Keratinocyte (primary cell): ENCODE results near the gene MYL4. TPM values are rescaled to one million over a fixed set of nuclear protein-coding genes. Genes with fewer than 3 reads are reported as not detected.

Source experiments
- DNase-seq: peaks from one replicate; pipeline ENCODE4 v3.0.0-alpha.2; 2011; ENCODE audit warnings: low read depth, missing footprints, low spot score
- FAIRE-seq: peaks from 2 replicates; lab custom pipeline; 2011; peaks lifted over from hg19 to GRCh38; lab: Jason Lieb, UNC
- H2AFZ ChIP-seq: 2 replicates; pipeline ENCODE4 v1.6.0; 2012; ENCODE audit warnings: low read length, control low read depth, inconsistent platforms; ENCODE audit not compliant: control insufficient read depth
- H3K27ac ChIP-seq: 2 replicates; pipeline ENCODE4 v1.5.1; 2011; ENCODE audit warnings: low read length; ENCODE audit not compliant: control insufficient read depth, insufficient read depth
- H3K27me3 ChIP-seq: 3 replicates; pipeline ENCODE4 v1.6.0; 2011; ENCODE audit warnings: low read length; ENCODE audit not compliant: control insufficient read depth, insufficient read depth; ENCODE audit errors: extremely low read depth
- H3K36me3 ChIP-seq, 2 experiments: 2 replicates in 1 of 2; 3 replicates in 1 of 2; pipeline ENCODE4 v1.5.1; 2011; ENCODE audit warnings: low read length in 2 of 2, mild to moderate bottlenecking in 1 of 2; ENCODE audit not compliant: control insufficient read depth in 2 of 2, insufficient read depth in 2 of 2; ENCODE audit errors: extremely low read depth in 1 of 2
- H3K4me1 ChIP-seq: 3 replicates; pipeline ENCODE4 v1.5.1; 2011; ENCODE audit warnings: low read length; ENCODE audit not compliant: control insufficient read depth, insufficient read depth; ENCODE audit errors: extremely low read depth
- H3K4me2 ChIP-seq: 3 replicates; pipeline ENCODE4 v1.6.0; 2011; ENCODE audit warnings: low read depth, low read length; ENCODE audit not compliant: control insufficient read depth, insufficient read depth; ENCODE audit errors: extremely low read depth
- H3K4me3 ChIP-seq, 3 experiments: fragments of 200-600 bp in 1 of 3; sonication (generic) in 1 of 3; 2 replicates in 2 of 3; 3 replicates in 1 of 3; pipeline ENCODE4 v1.5.1; 2011 to 2016; ENCODE audit warnings: low read length in 3 of 3, mild to moderate bottlenecking in 3 of 3, control low read depth in 2 of 3, inconsistent platforms in 1 of 3, low read depth in 1 of 3, mixed read lengths in 1 of 3, mixed run types in 1 of 3, moderate library complexity in 1 of 3; ENCODE audit not compliant: control insufficient read depth in 2 of 3, insufficient read depth in 2 of 3; ENCODE audit errors: extremely low read depth in 1 of 3
- H3K79me2 ChIP-seq: 2 replicates; pipeline ENCODE4 v1.6.0; 2012; ENCODE audit warnings: low read length; ENCODE audit not compliant: control insufficient read depth, insufficient read depth
- H3K9ac ChIP-seq: 3 replicates; pipeline ENCODE4 v1.6.0; 2011; ENCODE audit warnings: low read length; ENCODE audit not compliant: control insufficient read depth, insufficient read depth; ENCODE audit errors: extremely low read depth
- H3K9me1 ChIP-seq: 3 replicates; pipeline ENCODE4 v1.6.0; 2011; ENCODE audit warnings: low read length; ENCODE audit not compliant: control insufficient read depth, insufficient read depth; ENCODE audit errors: extremely low read depth
- H3K9me3 ChIP-seq: 2 replicates; pipeline ENCODE4 v1.5.1; 2012; ENCODE audit warnings: low read depth, low read length; ENCODE audit not compliant: control insufficient read depth
- H4K20me1 ChIP-seq: 3 replicates; pipeline ENCODE4 v1.6.0; 2011; ENCODE audit warnings: low read length; ENCODE audit not compliant: control insufficient read depth, insufficient read depth; ENCODE audit errors: extremely low read depth
- CTCF ChIP-seq, 3 experiments: IDR thresholded peaks in 1 of 3; conservative IDR thresholded peaks in 1 of 3; optimal IDR thresholded peaks in 1 of 3; 2 replicates in 2 of 3; 3 replicates in 1 of 3; pipeline versions ENCODE3 to v1.5.1; 2011; ENCODE audit warnings: low read length in 3 of 3, mild to moderate bottlenecking in 3 of 3, moderate library complexity in 2 of 3, control low read depth in 1 of 3, inconsistent platforms in 1 of 3; ENCODE audit not compliant: insufficient read depth in 2 of 3; ENCODE audit errors: extremely low read depth in 1 of 3
- EZH2 ChIP-seq: IDR thresholded peaks from one replicate; pipeline ENCODE4 v1.6.1; 2012; ENCODE audit warnings: inconsistent platforms, mild to moderate bottlenecking, low read length, moderate library complexity
- dilution Hi-C: fragments of 300-500 bp; cut with MboI; formaldehyde crosslinking; loops from one replicate; pipeline ENCODE4 v1.7.0; 2020; ENCODE audit warnings: low sequenced_read_pairs; ENCODE audit not compliant: extremely low pct_ligation_motif_present
- polyA plus RNA-seq, 5 experiments: library from polyadenylated mRNA; depleted of rRNA in 3 of 5; stranded (reverse) in 3 of 5; stranded (forward) in 1 of 5; unstranded in 1 of 5; fragments of >200 nt; gene quantifications; 1 replicate in 1 of 5; 2 replicates in 3 of 5; 3 replicates in 1 of 5; pipeline versions ENCODE4 v1.2.1 to v1.2.3, GENCODE V29; 2011 to 2012; ENCODE audit warnings: missing spikeins in 2 of 5, low read depth in 1 of 5, low replicate concordance in 1 of 5

Gene MYL4
- polyA plus RNA-seq, 1 donor (not counting 4 experiments of a cell fraction or from before 2014, with no cell fraction given), result not detected

- DNase-seq (no peak), FAIRE-seq (no peak)
- Histone ChIP-seq H3K36me3 (no peaks in the 10 kb centered on the region), H3K9me3 (no peaks in the 10 kb centered on the region), H3K4me1 (no peaks in the 10 kb centered on the region), H3K79me2 (no peaks in the 10 kb centered on the region), H3K27ac (no peak overlapping the region), H3K9ac (no peak overlapping the region), H3K27me3 (no peaks in the 10 kb centered on the region), H3K4me2 (no peak overlapping the region), H4K20me1 (no peaks in the 10 kb centered on the region), H3K9me1 (no peaks in the 10 kb centered on the region), H2AFZ (no peak overlapping the region), H3K4me3 (no peak overlapping the region)
- TF ChIP-seq CTCF (optimal IDR thresholded peaks at IDR 0.05 in 1 of 3, IDR thresholded peaks at IDR 0.05 in 1 of 3, conservative IDR thresholded peaks at IDR 0.05 in 1 of 3; ENCODE audit: extremely low read depth in 1 of 3, insufficient read depth in 2 of 3, low read length in 3 of 3) (no peak), EZH2 (no peak)
- dilution Hi-C loops, result no loop called here
Observed at GRCh38 chr17:47197821-47198220, 11.3 kb upstream of the MYL4 start.

- no peak overlapping the region for H3K27ac ChIP-seq
- H2AFZ ChIP-seq, result no peak overlapping the region
- H3K9ac ChIP-seq, result no peak overlapping the region
- FAIRE-seq (no peak), DNase-seq (no peak)
- no peaks in the 10 kb centered on the region for H3K79me2 ChIP-seq
- no peaks in the 10 kb centered on the region for H4K20me1 ChIP-seq
- H3K4me3 ChIP-seq, result no peak overlapping the region
- TF ChIP-seq EZH2 (no peak), CTCF (optimal IDR thresholded peaks at IDR 0.05 in 1 of 3, IDR thresholded peaks at IDR 0.05 in 1 of 3, conservative IDR thresholded peaks at IDR 0.05 in 1 of 3; ENCODE audit: extremely low read depth in 1 of 3, insufficient read depth in 2 of 3, low read length in 3 of 3) (no peak)
- H3K27me3 ChIP-seq, result no peaks in the 10 kb centered on the region
- no peaks in the 10 kb centered on the region for H3K9me1 ChIP-seq
- H3K4me2 ChIP-seq, result no peak overlapping the region
- no peaks in the 10 kb centered on the region for H3K9me3 ChIP-seq
- dilution Hi-C loops, result no loop called here
- H3K36me3 ChIP-seq, result no peaks in the 10 kb centered on the region
- H3K4me1 ChIP-seq, result no peaks in the 10 kb centered on the region
Observed at GRCh38 chr17:47199627-47200324, 9.4 kb upstream of the MYL4 start.
